SKM-1 (cell line): ENCODE measurements around the gene ARSD.
"Not testable (repeated sequence)": the region's sequence is repeated elsewhere in the genome, so short reads cannot be mapped to it uniquely, and the experiment has no call there.

Experiments
- DNase-seq: peaks from one replicate; lab custom pipeline; 2025; ENCODE audit not compliant: unreplicated experiment; lab: John Stamatoyannopoulos, UW

The ARSD gene, protein sequence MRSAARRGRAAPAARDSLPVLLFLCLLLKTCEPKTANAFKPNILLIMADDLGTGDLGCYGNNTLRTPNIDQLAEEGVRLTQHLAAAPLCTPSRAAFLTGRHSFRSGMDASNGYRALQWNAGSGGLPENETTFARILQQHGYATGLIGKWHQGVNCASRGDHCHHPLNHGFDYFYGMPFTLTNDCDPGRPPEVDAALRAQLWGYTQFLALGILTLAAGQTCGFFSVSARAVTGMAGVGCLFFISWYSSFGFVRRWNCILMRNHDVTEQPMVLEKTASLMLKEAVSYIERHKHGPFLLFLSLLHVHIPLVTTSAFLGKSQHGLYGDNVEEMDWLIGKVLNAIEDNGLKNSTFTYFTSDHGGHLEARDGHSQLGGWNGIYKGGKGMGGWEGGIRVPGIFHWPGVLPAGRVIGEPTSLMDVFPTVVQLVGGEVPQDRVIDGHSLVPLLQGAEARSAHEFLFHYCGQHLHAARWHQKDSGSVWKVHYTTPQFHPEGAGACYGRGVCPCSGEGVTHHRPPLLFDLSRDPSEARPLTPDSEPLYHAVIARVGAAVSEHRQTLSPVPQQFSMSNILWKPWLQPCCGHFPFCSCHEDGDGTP

DNA sequence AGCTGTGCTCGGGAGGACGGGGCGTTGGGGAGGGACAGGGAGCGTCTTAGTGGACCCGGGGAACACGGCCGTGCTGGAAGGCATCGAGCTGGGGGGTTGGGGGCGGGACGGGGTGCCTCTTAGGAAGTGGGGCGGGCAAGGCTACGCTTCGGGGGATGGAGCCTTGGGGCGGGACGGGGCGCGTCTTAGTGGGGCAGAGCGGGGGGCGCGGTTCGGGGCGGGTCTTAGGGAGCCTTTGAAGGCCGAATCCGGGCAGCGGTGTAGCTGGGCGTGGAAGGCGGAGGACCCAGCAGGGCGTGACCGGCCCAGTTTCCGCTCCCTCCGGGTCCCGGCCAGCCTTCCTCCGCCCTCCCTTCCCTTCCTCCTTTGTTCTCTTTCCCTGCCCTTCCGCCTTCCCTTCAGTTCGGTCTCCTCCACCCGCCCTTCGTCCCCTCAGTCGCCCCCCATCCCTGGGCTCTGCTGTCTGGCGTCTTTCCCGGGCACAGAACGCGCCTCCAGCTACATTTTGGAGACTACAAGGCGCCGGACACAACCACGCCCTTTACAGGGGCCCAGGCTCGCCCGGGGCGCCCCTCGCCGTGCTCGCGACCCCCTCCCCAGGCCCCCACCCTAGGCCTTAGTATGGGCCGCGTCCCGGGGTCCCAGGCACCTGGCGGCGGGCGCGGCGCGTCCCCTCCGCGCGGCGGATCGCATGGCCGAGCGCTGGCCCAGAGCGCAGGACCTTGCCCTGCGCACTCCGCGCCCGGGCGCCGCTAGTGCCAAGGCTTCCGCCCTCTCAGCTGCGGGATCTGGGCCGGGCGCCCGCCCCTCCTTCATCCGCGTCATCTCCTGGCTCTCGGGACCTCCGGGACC is at the start of gene ARSD:
ARSD (minus strand) TSS at position 757 of the 852 bp plus-strand sequence; CDS start at position 693, 64 bp downstream.
- DNase-seq: peak; percentile 8

DNA sequence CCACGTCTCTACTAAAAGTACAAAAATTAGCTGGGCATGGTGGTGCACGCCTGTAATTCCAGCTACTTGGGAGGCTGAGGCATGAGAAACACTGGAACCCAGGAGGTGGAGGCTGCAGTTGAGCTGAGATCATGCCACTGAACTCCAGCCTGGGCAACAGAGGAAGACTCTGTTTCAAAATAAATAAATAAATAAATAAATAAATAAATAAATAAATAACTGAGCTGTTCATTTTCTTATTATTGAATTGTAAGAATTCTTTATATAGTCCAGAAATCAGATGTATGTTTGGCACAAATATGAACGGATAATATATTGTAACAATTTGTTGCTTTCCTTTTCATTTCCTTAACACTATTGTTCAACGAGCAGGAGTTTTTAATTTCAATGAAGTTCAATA is 49.5 kb upstream of the ARSD start:
- not testable (repeated sequence) for DNase-seq

DNA sequence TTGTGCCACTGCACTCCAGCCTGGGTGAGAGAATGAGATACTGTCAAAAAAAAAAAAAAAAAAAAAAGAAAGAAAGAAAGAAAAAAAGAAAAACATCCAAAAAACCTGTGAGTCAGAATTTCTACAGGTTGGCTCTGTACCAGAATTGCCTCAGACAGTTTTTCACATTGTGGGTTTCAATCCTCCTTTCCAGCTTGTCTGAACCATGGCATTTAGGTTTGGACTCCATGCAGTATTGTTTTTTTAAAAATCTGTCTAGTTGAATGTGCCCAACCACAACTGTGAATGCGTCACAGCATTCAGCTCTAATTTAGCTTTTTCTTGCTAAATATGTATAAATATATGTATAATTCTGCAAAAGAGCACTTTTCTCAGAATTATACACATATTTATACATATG is 45.8 kb upstream of the ARSD start:
- DNase-seq: no peak

DNA sequence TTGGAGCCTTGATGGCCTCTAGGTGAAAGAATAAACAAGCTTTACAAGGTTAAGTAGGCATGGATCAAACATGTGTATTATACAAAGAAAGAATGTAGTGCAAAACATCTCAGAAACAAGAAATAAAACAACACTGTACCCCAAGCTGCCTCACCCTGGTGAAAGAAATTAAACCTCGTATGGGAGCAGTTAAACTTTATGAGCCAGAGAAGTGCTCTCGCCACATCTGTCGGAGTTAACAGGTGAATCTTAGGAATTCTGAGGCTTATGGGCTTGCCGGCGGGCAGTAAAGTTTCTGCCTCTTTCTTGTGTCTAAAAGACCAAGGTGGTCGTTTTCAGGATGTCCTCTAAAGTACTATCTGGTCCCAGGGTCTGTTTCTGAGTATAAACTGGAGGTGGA is 43.3 kb upstream of the ARSD start:
- DNase-seq: no peak

DNA sequence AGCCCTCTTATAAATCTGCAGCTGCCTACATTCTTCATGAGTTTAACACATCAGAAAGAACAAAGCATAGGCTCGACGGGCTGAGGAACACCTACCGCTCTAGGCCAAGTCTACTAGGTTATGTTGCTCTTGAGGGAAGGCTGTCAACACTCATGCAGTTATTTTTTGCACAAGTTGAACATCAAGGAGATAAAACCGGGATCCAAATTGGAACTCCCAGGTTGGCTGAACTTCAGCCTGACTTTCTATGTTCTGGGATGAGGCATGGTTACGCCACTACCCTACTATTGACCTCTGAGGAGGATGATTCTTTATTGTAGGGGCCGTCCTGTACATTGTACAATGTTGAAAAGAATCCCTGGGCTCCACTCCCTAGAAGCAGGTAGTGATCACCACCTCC is 39.9 kb upstream of the ARSD start:
- DNase-seq: no peak

DNA sequence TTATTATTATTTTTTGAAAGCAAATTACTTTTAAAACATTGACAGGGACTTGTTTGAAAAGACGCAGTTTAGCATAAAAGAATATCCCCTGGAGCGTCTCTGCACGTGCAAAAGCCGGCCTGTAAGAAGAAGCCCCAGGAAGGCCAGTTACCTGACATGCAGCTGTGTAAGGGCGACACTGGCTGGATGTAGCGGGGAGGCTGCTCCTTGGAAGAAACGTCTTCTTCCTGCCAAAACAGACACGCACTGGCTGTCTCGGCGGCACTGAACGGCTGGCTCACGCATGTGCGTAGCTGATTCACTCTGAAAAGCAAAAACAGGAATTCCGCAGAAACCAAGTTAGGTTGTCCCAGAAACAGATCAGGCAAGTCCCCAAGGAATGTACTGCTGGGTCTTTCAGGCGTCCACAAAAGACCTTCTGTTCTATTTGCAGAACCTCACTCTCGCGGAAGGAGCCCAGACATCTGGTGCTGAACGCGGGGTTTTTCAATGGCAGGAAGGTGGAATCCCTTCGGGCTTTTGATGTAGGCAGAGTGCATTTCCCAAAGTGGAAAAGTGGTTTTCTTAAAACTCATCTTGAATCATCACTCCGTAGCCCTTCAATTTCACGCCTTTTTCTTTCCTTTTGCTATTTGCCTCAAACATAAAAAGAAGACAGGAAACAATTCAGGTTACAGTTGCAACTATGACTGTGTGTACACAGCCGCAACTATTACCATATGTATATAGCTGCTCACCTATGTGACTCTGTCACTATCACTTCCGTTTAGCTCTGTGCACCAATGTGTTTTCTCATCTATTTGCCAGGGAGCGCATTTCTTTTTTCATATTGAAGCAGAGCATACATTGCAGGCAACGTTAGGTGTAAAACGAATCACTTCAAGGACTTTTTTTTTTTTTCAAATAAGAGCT is 39.1 kb upstream of the ARSD start:
- no peak for DNase-seq

DNA sequence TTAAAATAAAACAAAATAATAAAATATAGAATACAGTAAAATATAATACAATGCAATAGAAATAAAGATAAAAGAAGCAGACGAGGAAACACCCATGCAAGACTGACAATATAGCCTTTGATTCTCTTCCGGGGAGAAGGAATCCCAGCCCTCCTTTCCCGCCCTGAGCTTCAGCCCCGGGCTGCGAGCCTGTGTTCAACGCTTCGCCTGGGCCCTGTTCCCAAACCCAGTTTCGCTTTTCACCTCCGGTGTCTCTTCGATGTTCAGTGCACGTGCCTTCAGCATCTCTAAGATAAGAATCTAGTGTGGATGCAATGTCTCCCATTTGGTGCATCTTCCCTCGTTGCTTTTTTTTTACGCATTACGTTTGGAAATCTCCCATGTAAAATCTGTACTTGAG is 38.4 kb upstream of the ARSD start:
- DNase-seq: no peak

DNA sequence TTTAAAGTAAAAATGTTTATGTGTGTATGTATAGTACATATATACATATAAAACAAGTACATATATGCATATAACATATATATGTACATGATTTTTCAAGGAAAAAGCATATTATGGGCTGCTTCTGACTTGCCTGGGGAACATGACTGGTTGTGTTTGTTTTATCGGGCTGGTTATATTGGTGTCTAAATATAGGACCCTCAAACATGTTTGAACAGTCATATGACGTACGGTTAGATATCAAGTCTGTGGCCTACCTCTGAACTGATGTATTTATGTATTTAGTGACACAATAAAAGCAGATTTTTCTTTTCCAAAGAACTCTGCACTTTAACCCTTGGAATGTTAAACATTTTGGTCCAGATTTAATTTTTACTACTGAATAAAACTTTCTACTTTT is 37.9 kb upstream of the ARSD start:
- DNase-seq: no peak

DNA sequence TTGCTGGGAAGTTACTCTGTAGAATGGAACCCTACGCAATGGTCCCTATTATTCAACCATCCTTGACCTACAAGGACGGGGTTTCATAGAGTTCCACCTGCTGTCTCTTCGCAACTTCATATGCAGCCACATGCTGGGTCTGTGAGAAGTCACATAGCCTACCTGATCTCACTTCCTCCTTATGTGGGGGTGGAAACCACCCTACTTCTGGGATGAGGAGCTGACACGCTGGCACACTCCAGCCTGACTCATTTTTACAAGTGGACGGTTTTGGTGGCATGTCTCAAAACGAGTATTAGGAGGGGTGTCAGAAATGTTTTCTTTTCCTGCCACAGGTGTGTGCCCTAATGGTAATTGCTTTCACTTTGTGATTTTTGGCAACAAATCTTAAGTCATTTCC is 36.8 kb upstream of the ARSD start:
- DNase-seq: no peak

DNA sequence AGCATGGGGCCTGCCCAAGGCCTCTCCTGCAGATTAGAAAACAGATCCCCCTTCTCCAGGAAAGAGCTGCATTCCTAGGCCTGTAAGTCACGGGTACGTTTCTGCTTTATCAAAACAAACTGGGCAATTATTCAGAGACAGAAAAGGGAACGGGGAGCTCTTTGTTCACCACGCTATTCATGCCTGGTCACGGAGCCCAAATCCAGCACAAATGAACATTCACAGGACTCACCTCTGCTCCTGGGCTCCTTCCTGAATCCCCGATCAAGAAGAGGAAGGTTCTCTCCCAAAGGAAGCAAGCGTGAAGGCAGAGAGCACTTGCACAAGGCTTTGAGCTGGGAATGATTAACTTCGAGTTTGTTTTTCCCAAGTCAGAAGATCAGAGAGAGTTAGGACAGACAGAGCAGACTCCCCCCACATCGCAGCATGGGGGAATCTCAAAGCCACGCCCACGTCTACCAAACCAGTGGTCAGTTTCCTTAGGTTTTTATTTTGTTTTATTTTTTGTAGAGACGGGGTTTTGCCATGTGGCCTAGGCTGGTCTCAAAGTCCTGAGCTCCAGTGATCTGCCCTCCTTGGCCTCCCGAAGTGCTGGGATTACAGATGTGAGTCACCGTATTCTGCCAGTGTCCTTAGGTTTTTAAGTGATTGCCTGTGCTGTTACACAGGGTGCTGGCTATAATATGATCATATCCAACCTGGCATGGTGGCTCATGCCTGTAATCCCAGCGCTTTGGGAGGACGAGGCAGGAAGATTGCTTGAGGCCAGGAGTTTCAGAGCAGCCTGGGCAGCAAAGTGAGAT is 35.1 kb upstream of the ARSD start:
- not testable (repeated sequence) for DNase-seq

DNA sequence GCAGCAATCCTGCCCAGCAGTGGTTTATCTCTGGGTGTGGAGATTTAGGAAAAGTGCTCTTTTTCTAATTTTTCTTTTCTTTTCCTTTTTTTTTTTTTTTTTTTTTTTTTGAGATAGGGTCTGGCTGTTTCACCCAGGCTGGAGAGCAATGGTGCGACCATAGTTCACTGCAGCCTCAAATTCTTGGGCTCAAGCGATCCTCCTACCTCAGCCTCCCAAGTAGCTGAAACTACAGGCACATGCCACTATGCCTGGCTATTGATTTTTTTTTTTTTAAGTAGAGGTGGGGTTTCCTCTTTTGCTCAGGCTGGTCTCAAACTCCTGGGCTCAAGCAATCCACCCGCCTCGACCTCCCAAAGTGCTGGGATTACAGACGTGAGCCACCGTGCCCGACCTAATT is 34.3 kb upstream of the ARSD start:
- not testable (repeated sequence) for DNase-seq

GRCh38 chrX:2962381-2962780 is 33.2 kb upstream of the ARSD start:
- no peak for DNase-seq

- DNase-seq: no peak
Measured at GRCh38 chrX:2960861-2961515, 31.8 kb upstream of the ARSD start.

DNA sequence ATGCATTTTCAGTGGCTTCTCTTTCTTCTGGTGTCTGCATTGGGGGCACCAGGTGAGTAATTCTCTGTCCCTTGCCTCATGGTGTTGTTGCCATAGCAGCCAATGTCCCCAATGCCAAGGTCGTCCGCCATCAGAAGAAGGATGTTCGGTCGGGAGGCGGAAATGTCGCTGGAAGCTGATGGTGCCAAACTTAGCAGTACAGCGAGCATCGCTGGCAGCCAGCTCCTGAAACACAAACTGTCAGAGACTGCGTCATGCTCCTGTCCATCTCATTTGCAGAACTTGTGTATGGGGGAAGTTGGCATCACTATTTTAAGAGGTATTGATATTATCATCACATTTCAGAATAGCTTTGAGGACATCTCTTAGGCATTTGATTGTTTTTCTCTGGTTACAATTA is 29.1 kb upstream of the ARSD start:
- no peak for DNase-seq

DNA sequence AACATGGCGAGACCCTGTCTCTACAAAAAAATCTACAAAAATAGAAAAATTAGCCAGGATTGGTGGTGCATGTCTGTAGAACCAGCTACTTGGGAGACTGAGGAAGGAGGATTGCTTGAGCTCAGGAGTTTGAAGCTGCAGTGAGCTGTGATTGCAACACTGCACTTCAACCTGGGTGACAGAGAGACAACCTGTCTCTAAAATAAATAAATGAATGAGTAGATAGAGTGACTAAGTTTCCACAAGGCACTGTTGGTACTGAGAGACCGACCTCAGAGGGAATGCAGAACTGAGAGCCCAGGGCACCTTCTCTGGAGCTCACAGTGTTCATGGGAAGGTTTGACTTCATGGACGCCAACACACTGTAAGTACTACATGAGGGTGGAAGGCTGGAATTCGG is 26.7 kb upstream of the ARSD start:
- no peak for DNase-seq

GRCh38 chrX:2955281-2955680 is 26.1 kb upstream of the ARSD start:
- no peak for DNase-seq

DNA sequence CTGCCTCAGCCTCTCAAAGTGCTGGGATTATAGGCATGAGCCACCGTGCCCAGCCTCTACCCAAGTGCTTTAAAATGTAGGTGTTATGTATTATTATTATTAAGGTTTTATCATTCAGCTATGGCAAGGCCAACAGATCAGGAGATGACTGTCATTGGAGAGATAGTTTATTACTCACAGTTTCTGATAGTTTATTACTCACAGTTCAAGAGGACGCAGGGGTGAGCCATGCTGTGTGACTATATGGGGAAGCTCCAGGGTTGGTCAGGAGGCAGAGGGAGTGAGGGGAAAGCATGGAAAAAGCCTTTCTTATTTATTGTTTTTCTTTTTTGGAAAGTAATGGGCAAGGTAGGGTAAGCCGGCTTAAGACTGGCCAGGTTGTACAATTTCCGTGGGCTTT is 25.4 kb upstream of the ARSD start:
- DNase-seq: no peak

- not testable (repeated sequence) for DNase-seq
Measured at GRCh38 chrX:2937942-2938341, 8.8 kb upstream of the ARSD start.
